ENCODE results near the gene ITPKB.

The ITPKB gene

GRCh38 chr1:226675715-226676357 is 63.2 kb downstream of the ITPKB start:
- DNase-seq (ENCODE audit: low read depth) = no peak
- TF ChIP-seq CTCF (IDR thresholded peaks at IDR 0.05; ENCODE audit: low read length, missing control alignments) = no peak
- no peak overlapping the region for H3K4me3 ChIP-seq (replicated peaks; ENCODE audit: low read depth, low read length)

- DNase-seq (ENCODE audit: low read depth) = no peak
- H3K4me3 ChIP-seq (replicated peaks; ENCODE audit: low read depth, low read length) = no peak overlapping the region
- no peak for TF ChIP-seq CTCF (IDR thresholded peaks at IDR 0.05; ENCODE audit: low read length, missing control alignments)
Observed at GRCh38 chr1:226674892-226675714, 64.0 kb downstream of the ITPKB start.

- TF ChIP-seq CTCF (IDR thresholded peaks at IDR 0.05; ENCODE audit: low read length, missing control alignments) = no peak
- H3K4me3 ChIP-seq (replicated peaks; ENCODE audit: low read depth, low read length) = no peak overlapping the region
- no peak for DNase-seq (ENCODE audit: low read depth)
Observed at GRCh38 chr1:226672339-226672762, 66.7 kb downstream of the ITPKB start.

GRCh38 chr1:226671277-226671676 is 67.8 kb downstream of the ITPKB start:
- no peak overlapping the region for H3K4me3 ChIP-seq (replicated peaks; ENCODE audit: low read depth, low read length)
- DNase-seq (ENCODE audit: low read depth) = no peak
- TF ChIP-seq CTCF (IDR thresholded peaks at IDR 0.05; ENCODE audit: low read length, missing control alignments) = no peak

GRCh38 chr1:226670073-226670472 is 69.0 kb downstream of the ITPKB start:
- TF ChIP-seq CTCF (IDR thresholded peaks at IDR 0.05; ENCODE audit: low read length, missing control alignments) = no peak
- no peak for DNase-seq (ENCODE audit: low read depth)
- no peak overlapping the region for H3K4me3 ChIP-seq (replicated peaks; ENCODE audit: low read depth, low read length)

- no peak for TF ChIP-seq CTCF (IDR thresholded peaks at IDR 0.05; ENCODE audit: low read length, missing control alignments)
- no peak overlapping the region for H3K4me3 ChIP-seq (replicated peaks; ENCODE audit: low read depth, low read length)
- DNase-seq (ENCODE audit: low read depth) = no peak
Observed at GRCh38 chr1:226668173-226668560, 70.9 kb downstream of the ITPKB start.
